T-cell (primary cell): Measurements from ENCODE around the gene ERVH48-1. TPM values are rescaled to one million over a fixed set of nuclear protein-coding genes. Genes with fewer than 3 reads are reported as not detected.

ENCODE experiments used
- ATAC-seq, 4 experiments: fragments of 200-7000 bp in 3 of 4; fragments of 150-1000 bp in 1 of 4; cut with Tn5 transposase; replicated peaks in 1 of 4; 1 replicate in 3 of 4; 2 replicates in 1 of 4; pipeline ENCODE4 v1.10.0; 2021; ENCODE audit warnings: moderate library complexity in 3 of 4, mild to moderate bottlenecking in 2 of 4, moderate number of reproducible peaks in 1 of 4
- CTCF ChIA-PET, 2 donors: fragments of 300-600 bp; sonication (Branson Sonifier 250); formaldehyde crosslinking; loops; one replicate each; lab custom pipeline; 2022; ENCODE audit warnings: antibody characterized with exemption in 2 of 2; lab: Charles Lee
- POLR2A ChIA-PET, 2 donors: fragments of 300-600 bp; sonication (Branson Sonifier 250); formaldehyde crosslinking; loops; one replicate each; lab custom pipeline; 2022; ENCODE audit warnings: antibody characterized with exemption in 2 of 2; lab: Charles Lee
- DNase-seq, 35 experiments: peaks; one replicate each; pipeline versions ENCODE4 v3.0.0 to v3.0.0-alpha.2; 2013 to 2023
- H3K27ac ChIP-seq: one replicate; pipeline ENCODE4 v1.5.1; 2013; ENCODE audit warnings: low read length
- H3K27me3 ChIP-seq, 2 experiments: replicated peaks in 1 of 2; 1 replicate in 1 of 2; 2 replicates in 1 of 2; pipeline versions ENCODE4 v1.6.1 to v1.7.0; 2013; ENCODE audit warnings: low read length in 1 of 2, mixed read lengths in 1 of 2; ENCODE audit not compliant: control insufficient read depth in 2 of 2, insufficient read depth in 2 of 2; ENCODE audit errors: extremely low read depth in 1 of 2
- H3K36me3 ChIP-seq, 2 donors: 1 replicate in 1 of 2; 2 replicates in 1 of 2; pipeline versions ENCODE4 v1.6.1 to v1.7.0; 2013; ENCODE audit warnings: low read length in 1 of 2; ENCODE audit not compliant: control insufficient read depth in 2 of 2, insufficient read depth in 1 of 2; ENCODE audit errors: extremely low read depth in 1 of 2
- H3K4me1 ChIP-seq, 2 experiments: 1 replicate in 1 of 2; 2 replicates in 1 of 2; pipeline versions ENCODE4 v1.6.1 to v1.7.0; 2013; ENCODE audit warnings: low read length in 2 of 2, mixed read lengths in 1 of 2; ENCODE audit not compliant: insufficient read depth in 2 of 2, control insufficient read depth in 1 of 2; ENCODE audit errors: extremely low read depth in 1 of 2
- H3K4me3 ChIP-seq, 2 donors: 1 replicate in 1 of 2; 2 replicates in 1 of 2; pipeline versions ENCODE4 v1.5.1 to v1.7.0; 2013; ENCODE audit warnings: mild to moderate bottlenecking in 2 of 2, low read length in 1 of 2, moderate library complexity in 1 of 2; ENCODE audit not compliant: control insufficient read depth in 1 of 2; ENCODE audit errors: extremely low read depth in 1 of 2
- H3K9me3 ChIP-seq: 2 replicates; pipeline ENCODE4 v1.7.0; 2013
- H3K27ac Mint-ChIP-seq, 2 donors: one replicate each; pipeline ENCODE4 v1.8.0; 2020 to 2021; ENCODE audit warnings: mild to moderate bottlenecking in 2 of 2, mixed read lengths in 2 of 2
- H3K27me3 Mint-ChIP-seq, 2 donors: one replicate each; pipeline ENCODE4 v1.8.0; 2021 to 2022; ENCODE audit warnings: mixed read lengths in 2 of 2
- H3K36me3 Mint-ChIP-seq: one replicate; pipeline ENCODE4 v1.8.0; 2021; ENCODE audit warnings: mixed read lengths
- H3K4me1 Mint-ChIP-seq, 3 donors: one replicate each; pipeline ENCODE4 v1.8.0; 2020 to 2022; ENCODE audit warnings: mixed read lengths in 3 of 3, mild to moderate bottlenecking in 1 of 3
- H3K4me3 Mint-ChIP-seq, 3 donors: one replicate each; pipeline ENCODE4 v1.8.0; 2020 to 2022; ENCODE audit warnings: mild to moderate bottlenecking in 3 of 3, mixed read lengths in 3 of 3, moderate library complexity in 3 of 3
- H3K9me3 Mint-ChIP-seq, 3 donors: one replicate each; pipeline ENCODE4 v1.8.0; 2020 to 2022; ENCODE audit warnings: mixed read lengths in 3 of 3
- WGBS: methylation state at CpG from one replicate; pipeline ENCODE4 v1.1.5; 2013; ENCODE audit warnings: missing lambda C conversion rate; ENCODE audit not compliant: insufficient coverage; 5-methylcytosine and 5-hydroxymethylcytosine counted together
- total RNA-seq, 35 experiments: library from RNA in 6 of 35; stranded (reverse) in 6 of 35; fragments of 120-200 nt in 1 of 35; gene quantifications; one replicate each; pipeline versions ENCODE4 v1.2.1 to v1.2.4 and lab custom pipeline; 2013 to 2026

The ERVH48-1 gene
- total RNA-seq, 5 donors from 2014 or later (not counting 1 experiment from before 2014, with no cell fraction given), result 0.21 to 1.2 (median 0.90) TPM

DNA sequence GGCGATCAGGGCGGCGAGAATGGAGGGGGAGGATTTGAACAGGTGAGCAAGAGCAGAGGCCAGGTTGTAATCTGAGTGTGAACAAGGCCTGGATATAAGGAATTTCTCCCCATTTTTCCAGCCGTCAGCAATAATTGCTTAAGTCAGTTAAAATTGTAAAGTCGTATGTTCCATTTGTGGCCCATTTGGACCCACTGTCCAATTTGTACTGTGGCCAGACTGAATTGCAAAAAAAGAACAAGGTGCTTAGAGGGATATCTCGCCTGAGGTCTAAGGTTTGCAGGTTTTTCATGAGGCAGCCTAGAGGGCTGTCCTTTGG, 1.0 kb downstream of the ERVH48-1 start:
- Histone ChIP-seq H3K4me3 (peak overlapping the region in 1 of 2 donors; percentile 46), H3K36me3 (peaks cover 0 to 4% of the 10 kb centered on the region in 2 donors), H3K27me3 (no peaks in the 10 kb centered on the region), H3K27ac (no peak overlapping the region), H3K9me3 (no peaks in the 10 kb centered on the region), H3K4me1 (peaks cover 7 to 25% of the 10 kb centered on the region in 2 experiments)
- POLR2A ChIA-PET, result no interaction called here
- H3K36me3 Mint-ChIP-seq, result no peaks in the 10 kb centered on the region
- CTCF ChIA-PET, result no interaction called here
- H3K27ac Mint-ChIP-seq, result no peak overlapping the region
- peak overlapping the region in 2 of 3 donors; percentile 1 to 57 for H3K4me3 Mint-ChIP-seq
- DNase-seq (no peak), ATAC-seq (peak in 1 of 4 experiments; percentile 22)
- WGBS, result 98% methylated on average over 6 of the region's 6 CpGs
- H3K27me3 Mint-ChIP-seq, result no peaks in the 10 kb centered on the region
- no peaks in the 10 kb centered on the region for H3K9me3 Mint-ChIP-seq
- H3K4me1 Mint-ChIP-seq, result peaks cover 15 to 21% (median 18%) of the 10 kb centered on the region in 3 donors

DNA sequence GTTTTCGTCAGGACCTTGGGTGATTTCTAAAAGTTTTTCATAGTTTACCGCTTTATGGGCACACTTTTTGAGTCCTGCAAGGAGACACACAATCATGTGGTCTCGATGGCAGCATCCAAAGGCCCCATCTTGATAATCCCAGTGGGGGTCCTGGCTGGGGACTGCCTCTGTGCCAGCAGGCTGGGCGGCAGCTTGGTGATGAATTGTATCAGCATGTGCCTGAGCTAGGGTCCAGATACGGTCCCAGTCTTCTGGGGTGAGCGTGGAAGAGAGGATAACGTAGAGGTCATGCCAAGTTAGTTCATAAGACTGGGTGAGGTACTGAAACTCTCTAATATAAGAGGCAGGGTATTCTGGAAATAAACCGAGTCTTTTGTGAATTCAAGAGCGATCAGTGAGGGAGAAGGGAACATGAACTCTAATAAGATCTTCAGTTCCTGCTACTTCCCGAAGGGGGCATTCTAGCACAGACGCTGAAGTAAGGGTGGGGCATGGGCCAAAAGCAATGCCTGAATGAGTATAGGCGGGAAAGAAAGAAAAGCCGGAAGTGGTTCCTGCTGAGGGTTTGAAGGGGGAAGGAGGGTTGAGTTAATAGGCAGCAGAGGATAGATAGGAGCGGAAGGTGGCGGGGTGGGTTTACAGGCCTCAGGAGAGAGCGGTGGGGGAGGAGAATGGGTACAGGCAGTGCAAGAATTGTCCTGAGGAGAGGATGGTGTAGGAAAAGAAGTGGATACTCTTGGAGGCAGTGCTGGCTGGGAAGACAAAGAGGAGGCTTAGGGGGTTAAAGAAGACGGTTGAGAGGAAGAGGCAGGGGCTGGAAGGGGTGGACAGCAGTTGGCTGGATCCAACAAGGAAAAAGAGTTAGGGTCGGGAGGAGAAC, 1.6 kb downstream of the ERVH48-1 start:
- DNase-seq (peak; percentile 23 to 79 (median 54)), ATAC-seq (peak; percentile 88 to 92 (median 90))
- peak overlapping the region in 1 of 2 donors; percentile 46 for H3K4me3 ChIP-seq
- no peaks in the 10 kb centered on the region for H3K27me3 Mint-ChIP-seq
- 31% methylated on average over 15 of the region's 18 CpGs for WGBS
- CTCF ChIA-PET, result interaction anchor here in 1 of 2 donors (1.0 kb wide), 1 partner anchor 46 kb away, joined by 3 read pairs; no protein-coding TSS in a partner anchor
- POLR2A ChIA-PET, result no interaction called here
- H3K4me3 Mint-ChIP-seq, result peak overlapping the region in 2 of 3 donors; percentile 18 to 57
- no peaks in the 10 kb centered on the region for H3K27me3 ChIP-seq
- peaks cover 7 to 25% of the 10 kb centered on the region in 2 experiments for H3K4me1 ChIP-seq
- no peak overlapping the region for H3K27ac Mint-ChIP-seq
- peaks cover 15 to 21% (median 18%) of the 10 kb centered on the region in 3 donors for H3K4me1 Mint-ChIP-seq
- no peak overlapping the region for H3K27ac ChIP-seq
- no peaks in the 10 kb centered on the region for H3K9me3 ChIP-seq
- H3K36me3 ChIP-seq, result peaks cover 0 to 7% of the 10 kb centered on the region in 2 donors
- no peaks in the 10 kb centered on the region for H3K36me3 Mint-ChIP-seq
- H3K9me3 Mint-ChIP-seq, result no peaks in the 10 kb centered on the region

DNA sequence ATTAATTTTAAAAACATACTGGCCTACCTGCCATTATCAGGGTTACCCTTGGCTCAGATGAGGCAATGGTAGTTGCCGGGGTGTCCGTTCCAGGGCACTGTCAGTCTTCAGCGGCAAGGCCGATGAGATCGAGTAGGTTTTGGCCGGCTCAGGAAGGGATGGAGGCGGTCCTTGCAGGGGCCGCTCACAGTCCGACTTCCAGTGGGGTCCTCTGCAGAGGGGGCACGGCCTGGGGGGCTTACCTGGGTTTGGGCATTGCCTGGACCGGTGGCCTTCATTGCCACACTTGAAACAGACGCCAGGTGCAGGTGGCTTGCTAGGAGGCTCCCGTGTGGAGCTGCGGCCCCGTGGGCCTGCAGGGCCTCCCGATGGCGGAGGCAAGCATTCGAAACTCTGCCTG, 2.5 kb downstream of the ERVH48-1 start:
- Histone ChIP-seq H3K27ac (no peak overlapping the region), H3K4me3 (no peak overlapping the region), H3K4me1 (peaks cover 7 to 25% of the 10 kb centered on the region in 2 experiments), H3K27me3 (no peaks in the 10 kb centered on the region), H3K36me3 (peaks cover 0 to 11% of the 10 kb centered on the region in 2 donors), H3K9me3 (no peaks in the 10 kb centered on the region)
- H3K4me3 Mint-ChIP-seq, result peak overlapping the region in 1 of 3 donors; percentile 57
- no peaks in the 10 kb centered on the region for H3K9me3 Mint-ChIP-seq
- ATAC-seq (no peak), DNase-seq (no peak)
- H3K27me3 Mint-ChIP-seq, result no peaks in the 10 kb centered on the region
- CTCF ChIA-PET, result interaction anchor here in 1 of 2 donors (1.0 kb wide), 1 partner anchor 45 kb away, joined by 3 read pairs; no protein-coding TSS in a partner anchor
- peaks cover 15 to 21% (median 18%) of the 10 kb centered on the region in 3 donors for H3K4me1 Mint-ChIP-seq
- 94% methylated on average over 8 of the region's 18 CpGs for WGBS
- POLR2A ChIA-PET, result no interaction called here
- no peaks in the 10 kb centered on the region for H3K36me3 Mint-ChIP-seq
- no peak overlapping the region for H3K27ac Mint-ChIP-seq

DNA sequence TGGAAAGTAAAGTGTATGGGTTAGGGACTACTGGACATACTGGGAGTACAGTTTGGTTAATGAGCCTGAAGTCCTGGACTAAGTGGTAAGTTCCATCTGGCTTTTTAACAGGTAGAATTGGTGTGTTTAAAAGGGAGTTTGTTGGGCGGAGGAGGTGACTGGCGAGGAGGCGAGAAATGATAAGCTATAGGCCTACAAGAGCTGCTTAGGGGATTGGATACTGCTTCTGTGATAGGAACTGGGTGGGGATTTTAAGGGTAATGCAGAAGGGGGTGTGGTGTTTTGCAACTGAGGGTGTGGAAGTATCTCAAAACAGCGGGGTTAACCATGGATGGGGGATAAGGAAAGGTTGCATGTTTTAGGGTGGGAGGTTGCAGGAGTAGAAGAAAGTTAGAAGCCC, 3.5 kb downstream of the ERVH48-1 start:
- H3K4me3 ChIP-seq, result no peak overlapping the region
- H3K27me3 ChIP-seq, result no peaks in the 10 kb centered on the region
- no peak for ATAC-seq
- DNase-seq, result no peak
- peaks cover 15 to 21% (median 18%) of the 10 kb centered on the region in 3 donors for H3K4me1 Mint-ChIP-seq
- peaks cover 0 to 18% of the 10 kb centered on the region in 2 donors for H3K36me3 ChIP-seq
- no peak overlapping the region for H3K27ac ChIP-seq
- 78% methylated on average over 4 of the region's 4 CpGs for WGBS
- no peak overlapping the region for H3K4me3 Mint-ChIP-seq
- peaks cover under 1% of the 10 kb centered on the region for H3K36me3 Mint-ChIP-seq
- H3K27ac Mint-ChIP-seq, result no peak overlapping the region
- H3K27me3 Mint-ChIP-seq, result no peaks in the 10 kb centered on the region
- no peaks in the 10 kb centered on the region for H3K9me3 Mint-ChIP-seq
- no peaks in the 10 kb centered on the region for H3K9me3 ChIP-seq
- H3K4me1 ChIP-seq, result peaks cover 7 to 25% of the 10 kb centered on the region in 2 experiments
- POLR2A ChIA-PET, result interaction anchor here in 1 of 2 donors (0.6 kb wide), 1 partner anchor 10 kb away, joined by 4 read pairs; no protein-coding TSS in a partner anchor
- CTCF ChIA-PET, result no interaction called here

DNA sequence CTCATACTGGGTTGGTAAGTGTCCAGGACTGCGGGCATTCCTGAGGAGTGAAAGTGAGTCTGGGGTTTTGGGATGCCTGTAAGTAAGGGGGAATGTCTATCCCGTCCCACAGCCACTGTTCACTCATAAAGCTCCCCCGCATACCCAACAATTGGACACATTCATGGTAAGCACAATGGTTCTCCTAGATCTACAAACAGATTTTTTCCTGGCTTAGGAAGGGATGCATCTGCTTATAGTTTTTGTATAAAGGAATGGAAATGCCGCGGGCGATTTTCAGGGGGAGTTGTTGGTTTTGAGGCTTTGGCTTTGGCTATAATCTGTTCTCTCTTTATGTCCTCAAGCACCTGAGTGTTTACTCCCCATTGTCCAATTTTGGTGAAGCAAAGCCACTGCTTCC, 7.1 kb downstream of the ERVH48-1 start:
- H3K4me3 Mint-ChIP-seq, result no peak overlapping the region
- peaks cover under 1 to 1% (median under 1%) of the 10 kb centered on the region in 3 donors for H3K4me1 Mint-ChIP-seq
- H3K27ac ChIP-seq, result no peak overlapping the region
- no CpG with 5 or more reads among the region's 6 CpGs for WGBS
- ChIA-PET CTCF (no interaction called here), POLR2A (no interaction called here)
- H3K36me3 Mint-ChIP-seq, result peaks cover 2% of the 10 kb centered on the region
- H3K4me1 ChIP-seq, result no peaks in the 10 kb centered on the region
- H3K27me3 ChIP-seq, result no peaks in the 10 kb centered on the region
- no peaks in the 10 kb centered on the region for H3K9me3 ChIP-seq
- peaks cover 0 to 18% of the 10 kb centered on the region in 2 donors for H3K36me3 ChIP-seq
- no peak overlapping the region for H3K4me3 ChIP-seq
- ATAC-seq, result no peak
- H3K9me3 Mint-ChIP-seq, result no peaks in the 10 kb centered on the region
- H3K27me3 Mint-ChIP-seq, result no peaks in the 10 kb centered on the region
- H3K27ac Mint-ChIP-seq, result no peak overlapping the region
- DNase-seq, result no peak

DNA sequence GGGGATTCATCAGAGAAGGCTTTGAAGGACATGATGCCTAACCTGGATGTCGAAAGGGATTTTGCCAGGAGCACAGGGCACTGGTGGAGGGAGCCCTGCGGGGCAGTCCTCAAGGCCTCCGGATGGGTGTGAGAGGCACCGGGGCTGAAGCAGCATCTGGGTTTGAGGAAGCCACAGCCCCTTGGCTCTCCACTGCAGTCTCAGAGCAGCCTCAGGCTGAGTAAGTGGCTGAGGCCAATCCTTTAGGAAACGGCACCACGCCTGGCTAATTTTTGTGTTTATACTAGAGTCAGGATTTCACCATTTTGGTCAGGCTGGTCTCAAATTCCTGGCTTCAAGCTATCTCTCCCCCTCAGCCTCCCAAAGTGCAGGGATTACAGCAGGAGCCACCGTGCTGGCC, 12.0 kb downstream of the ERVH48-1 start:
- WGBS, result 76% methylated on average over 5 of the region's 7 CpGs
- POLR2A ChIA-PET, result no interaction called here
- H3K36me3 ChIP-seq, result peaks cover 16 to 24% of the 10 kb centered on the region in 2 donors
- H3K4me1 Mint-ChIP-seq, result no peaks in the 10 kb centered on the region
- DNase-seq, result no peak
- CTCF ChIA-PET, result no interaction called here
- no peak for ATAC-seq
- peaks cover 17% of the 10 kb centered on the region for H3K36me3 Mint-ChIP-seq
- H3K4me1 ChIP-seq, result no peaks in the 10 kb centered on the region
- peak overlapping the region in 1 of 2 donors; percentile 22 for H3K27ac Mint-ChIP-seq
- no peaks in the 10 kb centered on the region for H3K9me3 ChIP-seq
- H3K4me3 Mint-ChIP-seq, result no peak overlapping the region
- no peaks in the 10 kb centered on the region for H3K27me3 ChIP-seq
- no peaks in the 10 kb centered on the region for H3K27me3 Mint-ChIP-seq
- no peaks in the 10 kb centered on the region for H3K9me3 Mint-ChIP-seq
- H3K27ac ChIP-seq, result no peak overlapping the region
- no peak overlapping the region for H3K4me3 ChIP-seq
